ENCODE results near the gene BAZ1B. TPM values are rescaled to one million over a fixed set of nuclear protein-coding genes. Genes with fewer than 3 reads are reported as not detected.
"Not testable (repeated sequence)": the region's sequence is repeated elsewhere in the genome, so short reads cannot be mapped to it uniquely, and the experiment has no call there.

Gene BAZ1B
- total RNA-seq, 5 donors from 2014 or later (not counting 1 experiment from before 2014, with no cell fraction given): 57.1 to 64.5 (median 63.0) TPM

DNA sequence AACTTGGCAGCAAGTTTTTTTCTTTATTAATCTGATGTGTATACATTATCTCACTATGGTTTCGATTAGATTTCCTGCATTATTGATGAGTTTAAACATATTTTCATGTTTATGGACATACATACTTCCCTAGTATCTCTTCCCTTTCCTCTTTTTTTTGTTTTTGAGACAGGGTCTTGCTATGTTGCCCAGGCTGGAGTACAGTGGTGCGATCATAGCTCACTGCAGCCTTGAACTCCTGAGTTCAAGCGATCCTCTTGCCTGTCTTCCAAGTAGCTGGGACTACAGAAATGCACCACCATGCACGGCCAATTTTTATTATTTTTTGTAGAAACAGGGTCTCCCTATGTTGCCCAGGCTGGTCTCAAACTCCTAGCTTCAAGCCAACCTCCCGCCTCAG, 18.9 kb downstream of the BAZ1B start:
- no peak overlapping the region for H3K4me3 Mint-ChIP-seq
- peaks cover 16 to 88% of the 10 kb centered on the region in 2 donors for H3K36me3 ChIP-seq (ENCODE audit: control insufficient read depth in 2 of 2, extremely low read depth in 1 of 2, insufficient read depth in 1 of 2, low read length in 1 of 2)
- H3K27ac Mint-ChIP-seq: peak overlapping the region in 1 of 2 donors; percentile 55
- no peaks in the 10 kb centered on the region for H3K27me3 Mint-ChIP-seq
- H3K9me3 Mint-ChIP-seq: no peaks in the 10 kb centered on the region
- no peak overlapping the region for H3K4me3 ChIP-seq (ENCODE audit: control insufficient read depth in 1 of 2, extremely low read depth in 1 of 2, low read length in 1 of 2)
- peaks cover 49% of the 10 kb centered on the region for H3K36me3 Mint-ChIP-seq
- no peak overlapping the region for H3K27ac ChIP-seq (ENCODE audit: low read length)
- DNase-seq: no peak
- peaks cover 8 to 16% (median 16%) of the 10 kb centered on the region in 3 donors for H3K4me1 Mint-ChIP-seq
- ChIA-PET POLR2A (no interaction called here), CTCF (no interaction called here)
- ATAC-seq (replicated peaks in 1 of 4): no peak
- no peaks in the 10 kb centered on the region for H3K4me1 ChIP-seq (ENCODE audit: control insufficient read depth in 1 of 2, extremely low read depth in 1 of 2, insufficient read depth in 2 of 2, low read length in 2 of 2)
- no peaks in the 10 kb centered on the region for H3K27me3 ChIP-seq (replicated peaks in 1 of 2; ENCODE audit: control insufficient read depth in 2 of 2, extremely low read depth in 1 of 2, insufficient read depth in 2 of 2, low read length in 1 of 2)
- 100% methylated on average over 4 of the region's 5 CpGs for whole genome bisulfite sequencing (ENCODE audit: insufficient coverage)
- no peaks in the 10 kb centered on the region for H3K9me3 ChIP-seq

DNA sequence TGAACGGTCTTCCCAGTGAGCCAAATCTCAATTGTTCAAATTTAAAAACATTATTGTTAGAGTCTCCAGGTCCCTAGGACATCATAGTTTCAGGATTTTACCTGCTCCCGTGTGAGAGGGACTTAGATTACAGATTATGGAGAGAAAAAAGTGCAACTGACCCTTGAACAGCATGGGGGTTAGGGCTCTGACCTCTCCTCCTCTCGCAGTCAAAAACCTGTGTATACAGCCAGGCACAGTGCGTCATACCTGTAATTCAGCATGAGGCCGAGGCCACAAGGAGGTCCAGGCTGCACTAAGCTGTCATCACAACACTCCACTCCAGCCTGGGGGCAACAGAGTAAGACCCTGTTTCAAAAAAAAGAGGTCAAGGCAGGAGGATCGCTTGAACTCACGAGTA, 25.5 kb downstream of the BAZ1B start:
- no peak overlapping the region for H3K4me3 ChIP-seq (ENCODE audit: control insufficient read depth in 1 of 2, extremely low read depth in 1 of 2, low read length in 1 of 2)
- no peaks in the 10 kb centered on the region for H3K4me1 ChIP-seq (ENCODE audit: control insufficient read depth in 1 of 2, extremely low read depth in 1 of 2, insufficient read depth in 2 of 2, low read length in 2 of 2)
- CTCF ChIA-PET: no interaction called here
- H3K27me3 Mint-ChIP-seq: no peaks in the 10 kb centered on the region
- peaks cover 60% of the 10 kb centered on the region for H3K36me3 Mint-ChIP-seq
- H3K4me3 Mint-ChIP-seq: no peak overlapping the region
- H3K9me3 ChIP-seq: no peaks in the 10 kb centered on the region
- POLR2A ChIA-PET: no interaction called here
- 100% methylated on average over 1 of the region's 7 CpGs for WGBS (ENCODE audit: insufficient coverage)
- no peaks in the 10 kb centered on the region for H3K9me3 Mint-ChIP-seq
- DNase-seq: no peak
- peaks cover 9 to 16% (median 14%) of the 10 kb centered on the region in 3 donors for H3K4me1 Mint-ChIP-seq
- ATAC-seq (replicated peaks in 1 of 4): no peak
- no peak overlapping the region for H3K27ac ChIP-seq (ENCODE audit: low read length)
- H3K36me3 ChIP-seq (ENCODE audit: control insufficient read depth in 2 of 2, extremely low read depth in 1 of 2, insufficient read depth in 1 of 2, low read length in 1 of 2): peaks cover 13 to 91% of the 10 kb centered on the region in 2 donors
- H3K27me3 ChIP-seq (replicated peaks in 1 of 2; ENCODE audit: control insufficient read depth in 2 of 2, extremely low read depth in 1 of 2, insufficient read depth in 2 of 2, low read length in 1 of 2): no peaks in the 10 kb centered on the region
- no peak overlapping the region for H3K27ac Mint-ChIP-seq

DNA sequence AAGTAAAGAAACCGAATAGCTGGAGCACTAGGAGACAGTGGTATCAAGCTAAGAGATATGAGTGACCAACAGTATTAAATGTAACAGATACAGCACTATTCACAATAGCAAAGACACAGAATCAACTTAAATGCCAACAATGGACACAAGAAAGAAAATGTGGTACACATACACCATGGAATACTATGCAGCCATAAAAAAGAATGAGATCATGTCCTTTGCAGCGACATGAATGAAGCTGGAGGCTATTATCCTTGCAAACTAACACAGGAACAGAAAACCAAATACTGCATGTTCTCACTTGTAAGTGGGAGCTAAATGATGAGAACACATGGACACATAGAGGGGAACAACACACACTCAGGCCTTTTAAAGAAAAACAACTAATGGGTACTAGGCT, 26.6 kb downstream of the BAZ1B start:
- CTCF ChIA-PET; H3K4me3 ChIP-seq (ENCODE audit: control insufficient read depth in 1 of 2, extremely low read depth in 1 of 2, low read length in 1 of 2); H3K27ac Mint-ChIP-seq; H3K27me3 ChIP-seq (replicated peaks in 1 of 2; ENCODE audit: control insufficient read depth in 2 of 2, extremely low read depth in 1 of 2, insufficient read depth in 2 of 2, low read length in 1 of 2); H3K27ac ChIP-seq (ENCODE audit: low read length); H3K9me3 Mint-ChIP-seq; ATAC-seq (replicated peaks in 1 of 4); H3K27me3 Mint-ChIP-seq; H3K4me3 Mint-ChIP-seq; POLR2A ChIA-PET; H3K9me3 ChIP-seq; H3K4me1 ChIP-seq (ENCODE audit: control insufficient read depth in 1 of 2, extremely low read depth in 1 of 2, insufficient read depth in 2 of 2, low read length in 2 of 2); DNase-seq: not testable (repeated sequence)
- peaks cover 13 to 89% of the 10 kb centered on the region in 2 donors for H3K36me3 ChIP-seq (ENCODE audit: control insufficient read depth in 2 of 2, extremely low read depth in 1 of 2, insufficient read depth in 1 of 2, low read length in 1 of 2)
- no CpG with 5 or more reads among the region's 2 CpGs for WGBS (ENCODE audit: insufficient coverage)
- Mint-ChIP-seq H3K36me3 (peaks cover 54% of the 10 kb centered on the region), H3K4me1 (peaks cover 9 to 16% (median 11%) of the 10 kb centered on the region in 3 donors)

DNA sequence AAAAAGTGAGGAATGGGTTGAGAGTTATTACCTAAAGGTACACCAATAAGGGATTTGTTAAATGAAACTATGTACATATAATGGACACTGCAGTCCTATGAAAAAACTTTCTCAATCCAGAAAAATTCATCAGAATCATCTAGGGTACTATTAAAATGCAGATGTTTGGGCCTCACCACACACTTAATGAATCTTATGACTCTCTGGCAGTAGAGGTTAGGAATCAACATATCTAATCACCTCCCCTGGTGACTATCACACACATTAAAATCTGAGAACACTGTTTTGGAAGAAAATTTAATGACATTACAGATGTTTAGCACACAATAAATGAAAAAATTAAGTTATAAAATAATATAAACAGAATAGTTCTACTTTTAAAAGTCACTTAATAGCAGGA, 32.1 kb downstream of the BAZ1B start:
- DNase-seq (no peak), ATAC-seq (replicated peaks in 1 of 4) (no peak)
- no peak overlapping the region for H3K27ac Mint-ChIP-seq
- ChIA-PET CTCF (no interaction called here), POLR2A (no interaction called here)
- no peak overlapping the region for H3K4me3 Mint-ChIP-seq
- peaks cover 2 to 77% of the 10 kb centered on the region in 2 donors for H3K36me3 ChIP-seq (ENCODE audit: control insufficient read depth in 2 of 2, extremely low read depth in 1 of 2, insufficient read depth in 1 of 2, low read length in 1 of 2)
- no peak overlapping the region for H3K27ac ChIP-seq (ENCODE audit: low read length)
- no peaks in the 10 kb centered on the region for H3K27me3 ChIP-seq (replicated peaks in 1 of 2; ENCODE audit: control insufficient read depth in 2 of 2, extremely low read depth in 1 of 2, insufficient read depth in 2 of 2, low read length in 1 of 2)
- H3K36me3 Mint-ChIP-seq: peaks cover 45% of the 10 kb centered on the region
- H3K4me1 Mint-ChIP-seq: peaks cover 7 to 17% (median 12%) of the 10 kb centered on the region in 3 donors
- H3K9me3 ChIP-seq: no peaks in the 10 kb centered on the region
- H3K27me3 Mint-ChIP-seq: no peaks in the 10 kb centered on the region
- no peaks in the 10 kb centered on the region for H3K4me1 ChIP-seq (ENCODE audit: control insufficient read depth in 1 of 2, extremely low read depth in 1 of 2, insufficient read depth in 2 of 2, low read length in 2 of 2)
- no peaks in the 10 kb centered on the region for H3K9me3 Mint-ChIP-seq
- no peak overlapping the region for H3K4me3 ChIP-seq (ENCODE audit: control insufficient read depth in 1 of 2, extremely low read depth in 1 of 2, low read length in 1 of 2)

DNA sequence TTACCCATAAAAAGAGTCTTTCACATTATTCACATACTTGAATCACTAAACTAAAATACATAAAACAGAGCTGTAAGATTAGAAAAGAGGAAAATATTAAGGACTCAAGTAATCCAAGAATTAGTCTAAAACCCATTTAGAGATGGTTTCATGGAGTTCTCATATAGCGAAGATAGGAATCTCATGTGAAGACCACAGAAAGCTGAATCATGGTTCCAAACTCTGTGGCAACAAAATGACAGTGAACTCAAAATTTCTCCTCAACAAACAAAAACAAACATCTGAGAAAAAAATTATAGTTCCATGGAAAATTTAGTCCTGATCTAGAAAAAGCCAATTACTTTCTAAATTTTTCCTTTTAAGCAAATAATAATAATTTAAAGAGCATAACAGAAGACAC, 34.6 kb downstream of the BAZ1B start:
- peaks cover 38% of the 10 kb centered on the region for H3K36me3 Mint-ChIP-seq
- peak overlapping the region; percentile 8 to 28 for H3K27ac Mint-ChIP-seq

DNA sequence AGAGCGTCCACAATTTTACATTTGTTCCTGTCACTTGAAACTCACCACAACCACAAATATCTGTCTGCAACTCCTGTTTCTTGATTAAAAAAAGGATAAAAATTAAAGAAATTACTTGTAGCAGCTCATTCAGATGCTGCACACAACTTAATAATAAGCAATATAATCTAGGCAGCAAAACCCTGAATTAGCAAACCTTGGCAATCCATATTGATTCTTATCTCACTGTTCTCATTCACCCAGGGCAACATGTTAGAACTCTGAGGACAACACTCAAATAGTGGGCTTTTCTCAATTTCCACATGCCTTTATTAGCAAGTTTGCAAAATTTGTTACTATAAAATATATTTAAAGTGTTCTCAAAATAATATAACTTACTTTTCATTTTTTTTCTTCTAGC, 38.9 kb downstream of the BAZ1B start:
- Histone ChIP-seq H3K27me3 (replicated peaks in 1 of 2; ENCODE audit: control insufficient read depth in 2 of 2, extremely low read depth in 1 of 2, insufficient read depth in 2 of 2, low read length in 1 of 2) (no peaks in the 10 kb centered on the region), H3K36me3 (ENCODE audit: control insufficient read depth in 2 of 2, extremely low read depth in 1 of 2, insufficient read depth in 1 of 2, low read length in 1 of 2) (peaks cover 9 to 69% of the 10 kb centered on the region in 2 donors), H3K4me3 (ENCODE audit: control insufficient read depth in 1 of 2, extremely low read depth in 1 of 2, low read length in 1 of 2) (no peak overlapping the region), H3K4me1 (ENCODE audit: control insufficient read depth in 1 of 2, extremely low read depth in 1 of 2, insufficient read depth in 2 of 2, low read length in 2 of 2) (peaks cover 0 to 3% of the 10 kb centered on the region in 2 experiments), H3K9me3 (no peaks in the 10 kb centered on the region), H3K27ac (ENCODE audit: low read length) (no peak overlapping the region)
- peaks cover 44% of the 10 kb centered on the region for H3K36me3 Mint-ChIP-seq
- peaks cover 20 to 32% (median 30%) of the 10 kb centered on the region in 3 donors for H3K4me1 Mint-ChIP-seq
- H3K4me3 Mint-ChIP-seq: no peak overlapping the region
- H3K9me3 Mint-ChIP-seq: no peaks in the 10 kb centered on the region
- H3K27me3 Mint-ChIP-seq: no peaks in the 10 kb centered on the region
- ChIA-PET CTCF (no interaction called here), POLR2A (interaction anchor here in 1 of 2 donors (0.5 kb wide), 1 partner anchor 18 kb away, joined by 6 read pairs; no protein-coding TSS in a partner anchor)
- WGBS (ENCODE audit: insufficient coverage): no CpG with 5 or more reads among the region's 1 CpG
- ATAC-seq (replicated peaks in 1 of 4) (no peak), DNase-seq (no peak)
- H3K27ac Mint-ChIP-seq: peak overlapping the region in 1 of 2 donors; percentile 31

More for the DNA sequence above, 34.6 kb downstream of the BAZ1B start:
- Mint-ChIP-seq H3K4me3 (no peak overlapping the region), H3K9me3 (no peaks in the 10 kb centered on the region), H3K27me3 (no peaks in the 10 kb centered on the region), H3K4me1 (peaks cover 11 to 15% (median 14%) of the 10 kb centered on the region in 3 donors)
- H3K27me3 ChIP-seq (replicated peaks in 1 of 2; ENCODE audit: control insufficient read depth in 2 of 2, extremely low read depth in 1 of 2, insufficient read depth in 2 of 2, low read length in 1 of 2): no peaks in the 10 kb centered on the region
- no peaks in the 10 kb centered on the region for H3K9me3 ChIP-seq
- POLR2A ChIA-PET: no interaction called here
- H3K4me1 ChIP-seq (ENCODE audit: control insufficient read depth in 1 of 2, extremely low read depth in 1 of 2, insufficient read depth in 2 of 2, low read length in 2 of 2): peaks cover 0 to 3% of the 10 kb centered on the region in 2 experiments
- no CpG with 5 or more reads among the region's 1 CpG for WGBS (ENCODE audit: insufficient coverage)
- DNase-seq (no peak), ATAC-seq (replicated peaks in 1 of 4) (no peak)
- H3K27ac ChIP-seq (ENCODE audit: low read length): no peak overlapping the region
- CTCF ChIA-PET: interaction anchor here in 1 of 2 donors (0.9 to 1.0 kb wide), 2 partner anchors 60 to 98 kb away, joined by 3 to 6 read pairs; no protein-coding TSS in a partner anchor
- H3K4me3 ChIP-seq (ENCODE audit: control insufficient read depth in 1 of 2, extremely low read depth in 1 of 2, low read length in 1 of 2): no peak overlapping the region
- peaks cover 9 to 75% of the 10 kb centered on the region in 2 donors for H3K36me3 ChIP-seq (ENCODE audit: control insufficient read depth in 2 of 2, extremely low read depth in 1 of 2, insufficient read depth in 1 of 2, low read length in 1 of 2)

DNA sequence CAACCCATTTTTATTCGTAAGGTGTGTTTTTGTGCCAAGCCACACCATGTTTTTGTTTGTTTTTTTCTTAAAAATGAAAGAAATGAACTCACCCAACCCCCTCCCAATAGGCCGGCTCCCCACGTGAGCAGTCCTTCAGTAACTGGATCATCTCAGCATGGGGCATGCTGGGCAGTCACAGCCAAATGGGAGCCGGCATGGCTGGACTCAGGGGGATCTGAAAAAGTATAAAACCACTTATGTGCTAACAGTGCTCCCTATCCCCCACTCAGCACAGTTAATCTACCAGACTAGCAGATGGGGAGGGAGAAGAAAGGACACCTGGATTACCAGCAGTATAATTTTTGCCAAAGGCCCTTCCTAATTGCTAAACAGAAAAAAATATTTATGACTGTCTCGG, 39.3 kb downstream of the BAZ1B start:
- Mint-ChIP-seq H3K36me3 (peaks cover 47% of the 10 kb centered on the region), H3K27me3 (no peaks in the 10 kb centered on the region), H3K27ac (no peak overlapping the region), H3K9me3 (no peaks in the 10 kb centered on the region), H3K4me3 (no peak overlapping the region), H3K4me1 (peaks cover 20 to 34% (median 31%) of the 10 kb centered on the region in 3 donors)
- H3K27me3 ChIP-seq (replicated peaks in 1 of 2; ENCODE audit: control insufficient read depth in 2 of 2, extremely low read depth in 1 of 2, insufficient read depth in 2 of 2, low read length in 1 of 2): no peaks in the 10 kb centered on the region
- WGBS (ENCODE audit: insufficient coverage): no CpG with 5 or more reads among the region's 5 CpGs
- H3K9me3 ChIP-seq: no peaks in the 10 kb centered on the region
- no peak for ATAC-seq (replicated peaks in 1 of 4)
- no peak for DNase-seq
- H3K27ac ChIP-seq (ENCODE audit: low read length): no peak overlapping the region
- H3K4me1 ChIP-seq (ENCODE audit: control insufficient read depth in 1 of 2, extremely low read depth in 1 of 2, insufficient read depth in 2 of 2, low read length in 2 of 2): peaks cover 0 to 3% of the 10 kb centered on the region in 2 experiments
- CTCF ChIA-PET: no interaction called here
- no peak overlapping the region for H3K4me3 ChIP-seq (ENCODE audit: control insufficient read depth in 1 of 2, extremely low read depth in 1 of 2, low read length in 1 of 2)
- POLR2A ChIA-PET: no interaction called here
- peaks cover 10 to 69% of the 10 kb centered on the region in 2 donors for H3K36me3 ChIP-seq (ENCODE audit: control insufficient read depth in 2 of 2, extremely low read depth in 1 of 2, insufficient read depth in 1 of 2, low read length in 1 of 2)

Data from T-cell (primary cell).